ENCODE results near the gene ATP2A2. TPM values are rescaled to one million over a fixed set of nuclear protein-coding genes. Genes with fewer than 3 reads are reported as not detected.
"Not testable (repeated sequence)": the region's sequence is repeated elsewhere in the genome, so short reads cannot be mapped to it uniquely, and the experiment has no call there.

Gene ATP2A2
- total RNA-seq, 1 donor from 2014 or later, result 1,955 TPM

DNA sequence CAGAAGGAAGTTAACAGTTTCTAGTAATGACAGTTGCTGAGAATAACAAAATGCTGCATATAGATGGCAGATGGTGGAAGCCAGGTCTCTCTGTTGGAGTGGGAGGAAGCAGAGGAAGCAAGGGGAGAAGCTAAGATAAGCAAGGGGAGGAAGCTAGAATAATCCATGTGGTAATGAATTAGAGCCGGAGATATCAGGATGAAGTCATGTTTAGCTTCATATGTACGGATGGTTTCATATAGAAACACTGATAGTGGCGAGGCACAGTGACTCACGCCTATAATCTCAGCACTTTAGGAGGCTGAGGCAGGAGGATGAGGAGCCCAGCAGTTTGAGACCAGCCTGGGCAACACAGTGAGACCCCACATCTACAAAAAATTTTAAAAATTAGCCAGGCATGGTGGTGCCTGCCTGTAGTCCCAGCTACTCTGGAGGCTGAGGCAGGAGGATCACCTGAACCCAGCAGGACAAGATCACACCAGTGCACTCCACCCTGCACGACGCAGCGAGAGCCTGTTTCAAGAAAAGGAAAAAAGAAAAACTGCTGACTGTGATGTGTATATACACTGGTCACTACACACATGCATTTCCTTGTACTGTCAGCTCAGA, 73.2 kb downstream of the ATP2A2 start:
- intact Hi-C loops (cut with micrococcal nuclease), result no loop called here
- H3K4me1 ChIP-seq, result peaks cover 7% of the 10 kb centered on the region
- peaks cover 22% of the 10 kb centered on the region for H3K36me3 ChIP-seq
- TF ChIP-seq, protein P1, sequence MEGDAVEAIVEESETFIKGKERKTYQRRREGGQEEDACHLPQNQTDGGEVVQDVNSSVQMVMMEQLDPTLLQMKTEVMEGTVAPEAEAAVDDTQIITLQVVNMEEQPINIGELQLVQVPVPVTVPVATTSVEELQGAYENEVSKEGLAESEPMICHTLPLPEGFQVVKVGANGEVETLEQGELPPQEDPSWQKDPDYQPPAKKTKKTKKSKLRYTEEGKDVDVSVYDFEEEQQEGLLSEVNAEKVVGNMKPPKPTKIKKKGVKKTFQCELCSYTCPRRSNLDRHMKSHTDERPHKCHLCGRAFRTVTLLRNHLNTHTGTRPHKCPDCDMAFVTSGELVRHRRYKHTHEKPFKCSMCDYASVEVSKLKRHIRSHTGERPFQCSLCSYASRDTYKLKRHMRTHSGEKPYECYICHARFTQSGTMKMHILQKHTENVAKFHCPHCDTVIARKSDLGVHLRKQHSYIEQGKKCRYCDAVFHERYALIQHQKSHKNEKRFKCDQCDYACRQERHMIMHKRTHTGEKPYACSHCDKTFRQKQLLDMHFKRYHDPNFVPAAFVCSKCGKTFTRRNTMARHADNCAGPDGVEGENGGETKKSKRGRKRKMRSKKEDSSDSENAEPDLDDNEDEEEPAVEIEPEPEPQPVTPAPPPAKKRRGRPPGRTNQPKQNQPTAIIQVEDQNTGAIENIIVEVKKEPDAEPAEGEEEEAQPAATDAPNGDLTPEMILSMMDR (IDR thresholded peaks at IDR 0.05; ENCODE audit: borderline replicate concordance), result no peak
- H3K9me3 ChIP-seq (replicated peaks), result no peaks in the 10 kb centered on the region
- H3K27me3 ChIP-seq (ENCODE audit: low read depth), result no peaks in the 10 kb centered on the region
- no peak for DNase-seq
- H3K27ac ChIP-seq (replicated peaks), result peak overlapping the region; percentile 1
- no peak overlapping the region for H3K4me3 ChIP-seq

GRCh38 chr12:110355073-110355472, 74.0 kb downstream of the ATP2A2 start:
- TF ChIP-seq, protein P1 (IDR thresholded peaks at IDR 0.05; ENCODE audit: borderline replicate concordance), result peak; percentile 45
- H3K36me3 ChIP-seq, result peaks cover 14% of the 10 kb centered on the region
- H3K9me3 ChIP-seq (replicated peaks), result no peaks in the 10 kb centered on the region
- intact Hi-C loops (cut with micrococcal nuclease), result no loop called here
- no peaks in the 10 kb centered on the region for H3K4me1 ChIP-seq
- DNase-seq, result no peak
- no peak overlapping the region for H3K27ac ChIP-seq (replicated peaks)
- no peak overlapping the region for H3K4me3 ChIP-seq
- no peaks in the 10 kb centered on the region for H3K27me3 ChIP-seq (ENCODE audit: low read depth)

- H3K9me3 ChIP-seq (replicated peaks); H3K4me3 ChIP-seq; H3K4me1 ChIP-seq; H3K27me3 ChIP-seq (ENCODE audit: low read depth); DNase-seq; H3K27ac ChIP-seq (replicated peaks); H3K36me3 ChIP-seq; intact Hi-C loops (cut with micrococcal nuclease): not testable (repeated sequence)
- TF ChIP-seq, protein P1 (IDR thresholded peaks at IDR 0.05; ENCODE audit: borderline replicate concordance), result peak; percentile 18
Observed at GRCh38 chr12:110358384-110359097, 77.5 kb downstream of the ATP2A2 start.

DNA sequence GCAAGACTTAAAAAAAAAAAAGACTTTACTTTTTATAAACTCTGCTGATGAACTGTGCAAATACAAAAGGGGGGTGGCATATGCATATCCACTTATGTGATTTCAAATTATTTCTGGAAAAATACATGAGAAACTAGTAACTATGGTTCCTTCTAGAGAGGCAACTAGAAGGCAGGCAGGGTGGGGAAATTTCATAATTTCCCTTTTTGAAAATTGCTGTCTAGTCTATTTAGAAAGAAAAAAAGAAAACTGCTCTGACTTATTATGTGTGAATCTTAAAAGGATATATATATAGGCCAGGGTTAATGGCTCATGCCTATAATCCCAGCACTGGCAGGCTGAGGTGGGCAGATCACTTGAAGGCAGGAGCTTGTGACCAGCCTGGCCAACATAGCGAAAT, 80.2 kb downstream of the ATP2A2 start:
- H3K36me3 ChIP-seq, result no peaks in the 10 kb centered on the region
- no peaks in the 10 kb centered on the region for H3K27me3 ChIP-seq (ENCODE audit: low read depth)
- no peaks in the 10 kb centered on the region for H3K4me1 ChIP-seq
- intact Hi-C loops (cut with micrococcal nuclease), result no loop called here
- DNase-seq, result no peak
- H3K9me3 ChIP-seq (replicated peaks), result no peaks in the 10 kb centered on the region
- TF ChIP-seq, protein P1 (IDR thresholded peaks at IDR 0.05; ENCODE audit: borderline replicate concordance), result no peak
- no peak overlapping the region for H3K4me3 ChIP-seq
- H3K27ac ChIP-seq (replicated peaks), result no peak overlapping the region

DNA sequence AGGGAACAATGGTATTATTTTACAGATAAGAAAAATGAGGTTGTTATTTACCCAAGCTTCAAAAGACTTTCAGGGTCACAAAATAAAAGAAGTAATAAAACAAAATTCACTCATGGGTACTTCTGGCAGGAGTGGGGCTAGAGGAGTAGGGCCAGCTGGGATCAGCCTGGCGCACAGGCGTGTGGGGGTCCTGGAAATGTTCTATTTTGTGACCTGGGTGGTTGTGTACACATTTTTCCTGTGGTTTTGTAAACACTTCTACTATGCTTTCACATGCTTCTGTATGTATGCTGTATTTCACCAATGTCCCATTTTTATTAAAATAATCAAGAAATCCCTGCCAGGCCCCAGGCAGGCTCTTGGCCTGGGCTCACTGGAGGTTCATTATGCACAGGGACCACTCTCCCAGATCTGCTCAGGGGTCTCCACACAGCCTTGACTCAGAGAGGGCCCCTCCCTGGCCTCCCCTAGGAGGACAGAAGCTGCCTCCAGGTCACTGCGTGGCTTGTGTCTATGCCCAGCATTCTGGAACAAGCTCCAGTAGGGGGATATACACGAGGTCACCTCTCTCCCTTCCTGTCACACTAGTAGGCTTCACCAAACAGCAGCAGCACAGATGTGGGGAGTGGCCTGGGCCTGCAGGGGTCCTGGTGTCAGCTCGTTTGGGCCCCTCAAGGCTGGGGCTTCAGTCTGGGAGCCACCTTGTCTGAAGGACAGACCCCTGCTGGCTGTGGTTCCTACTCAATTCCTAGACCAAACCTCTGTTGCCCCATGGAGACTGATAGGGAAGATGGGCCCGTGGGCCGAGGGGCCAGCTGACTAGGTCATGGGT, 84.7 kb downstream of the ATP2A2 start:
- no peaks in the 10 kb centered on the region for H3K9me3 ChIP-seq (replicated peaks)
- no peak for DNase-seq
- H3K4me3 ChIP-seq, result no peak overlapping the region
- no peaks in the 10 kb centered on the region for H3K36me3 ChIP-seq
- intact Hi-C loops (cut with micrococcal nuclease), result no loop called here
- TF ChIP-seq, protein P1 (IDR thresholded peaks at IDR 0.05; ENCODE audit: borderline replicate concordance), result no peak
- no peaks in the 10 kb centered on the region for H3K27me3 ChIP-seq (ENCODE audit: low read depth)
- no peak overlapping the region for H3K27ac ChIP-seq (replicated peaks)
- no peaks in the 10 kb centered on the region for H3K4me1 ChIP-seq

All from left ventricle myocardium inferior (tissue), 1 donor.